ENCODE results near the gene PTGER4.
A peak's percentile ranks its signal among the peaks of the same experiment; 100 is the strongest.
"Not testable (repeated sequence)": the region's sequence is repeated elsewhere in the genome, so short reads cannot be mapped to it uniquely, and the experiment has no call there.

The PTGER4 gene

GRCh38 chr5:40655138-40655537, 24.6 kb upstream of the PTGER4 start:
- DNase-seq (ENCODE audit: low spot score): no peak
- H3K27ac ChIP-seq: no peak overlapping the region
- ChIA-PET POLR2A (ENCODE audit: low non-redundant PET) (no interaction called here), CTCF (interaction anchor here (0.6 kb wide), 1 partner anchor 881 kb away, joined by 4 read pairs; no protein-coding TSS in a partner anchor)
- TF ChIP-seq, protein P1, sequence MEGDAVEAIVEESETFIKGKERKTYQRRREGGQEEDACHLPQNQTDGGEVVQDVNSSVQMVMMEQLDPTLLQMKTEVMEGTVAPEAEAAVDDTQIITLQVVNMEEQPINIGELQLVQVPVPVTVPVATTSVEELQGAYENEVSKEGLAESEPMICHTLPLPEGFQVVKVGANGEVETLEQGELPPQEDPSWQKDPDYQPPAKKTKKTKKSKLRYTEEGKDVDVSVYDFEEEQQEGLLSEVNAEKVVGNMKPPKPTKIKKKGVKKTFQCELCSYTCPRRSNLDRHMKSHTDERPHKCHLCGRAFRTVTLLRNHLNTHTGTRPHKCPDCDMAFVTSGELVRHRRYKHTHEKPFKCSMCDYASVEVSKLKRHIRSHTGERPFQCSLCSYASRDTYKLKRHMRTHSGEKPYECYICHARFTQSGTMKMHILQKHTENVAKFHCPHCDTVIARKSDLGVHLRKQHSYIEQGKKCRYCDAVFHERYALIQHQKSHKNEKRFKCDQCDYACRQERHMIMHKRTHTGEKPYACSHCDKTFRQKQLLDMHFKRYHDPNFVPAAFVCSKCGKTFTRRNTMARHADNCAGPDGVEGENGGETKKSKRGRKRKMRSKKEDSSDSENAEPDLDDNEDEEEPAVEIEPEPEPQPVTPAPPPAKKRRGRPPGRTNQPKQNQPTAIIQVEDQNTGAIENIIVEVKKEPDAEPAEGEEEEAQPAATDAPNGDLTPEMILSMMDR (conservative IDR thresholded peaks at IDR 0.05; ENCODE audit: low read depth): no peak

DNA sequence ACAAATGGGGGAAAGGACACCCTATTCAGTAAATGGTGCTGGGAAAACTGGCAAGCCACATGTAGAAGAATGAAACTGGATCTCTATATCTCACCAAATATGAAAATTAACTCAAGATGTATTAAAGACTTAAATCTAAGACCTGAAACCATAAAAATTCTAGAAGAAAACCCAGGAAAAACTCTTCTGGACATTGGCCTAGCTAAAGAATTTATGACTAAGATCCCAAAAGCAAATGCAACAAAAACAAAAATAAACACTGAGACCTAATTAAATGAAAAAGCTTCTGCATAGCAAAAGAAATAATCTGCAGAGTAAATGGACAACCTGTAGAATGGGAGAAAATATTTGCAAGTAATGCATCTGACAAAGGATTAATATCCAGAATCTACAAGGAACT, 23.6 kb upstream of the PTGER4 start:
- DNase-seq (ENCODE audit: low spot score); POLR2A ChIA-PET (ENCODE audit: low non-redundant PET); H3K27ac ChIP-seq: not testable (repeated sequence)
- CTCF ChIA-PET: interaction anchor here (0.6 to 0.7 kb wide), 3 partner anchors 139 to 278 kb away, joined by 3 to 5 read pairs (median 3); no protein-coding TSS in a partner anchor

DNA sequence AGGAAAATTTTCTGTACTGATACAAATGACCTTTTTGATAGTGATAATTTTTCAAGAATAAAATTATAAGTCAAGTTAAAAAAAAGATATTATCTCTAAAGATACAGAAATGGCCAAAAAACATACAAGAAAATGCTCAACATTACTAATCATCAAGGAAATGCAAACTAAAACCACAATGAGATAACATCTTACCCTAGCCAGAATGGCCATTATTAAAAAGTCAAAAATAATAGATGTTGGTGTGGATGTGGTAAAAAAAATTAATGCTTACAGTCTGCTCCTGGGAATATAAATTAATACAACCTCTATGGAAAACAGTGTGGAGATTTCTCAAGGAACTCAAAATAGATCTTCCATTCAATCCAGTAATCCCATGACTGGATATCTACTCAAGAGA, 22.9 kb upstream of the PTGER4 start:
- POLR2A ChIA-PET (ENCODE audit: low non-redundant PET): no interaction called here
- DNase-seq (ENCODE audit: low spot score): no peak
- CTCF ChIA-PET: interaction anchor here (0.6 kb wide), 1 partner anchor 278 kb away, joined by 3 read pairs; no protein-coding TSS in a partner anchor
- TF ChIP-seq, protein P1 (conservative IDR thresholded peaks at IDR 0.05; ENCODE audit: low read depth): 0 out of 2 replicates have a peak, but pooled peaks have one; percentile 2
- H3K27ac ChIP-seq: no peak overlapping the region

GRCh38 chr5:40660751-40661150, 19.0 kb upstream of the PTGER4 start:
- TF ChIP-seq, protein P1 (conservative IDR thresholded peaks at IDR 0.05; ENCODE audit: low read depth): no peak
- H3K27ac ChIP-seq: no peak overlapping the region
- no peak for DNase-seq (ENCODE audit: low spot score)
- ChIA-PET POLR2A (ENCODE audit: low non-redundant PET) (no interaction called here), CTCF (no interaction called here)

DNA sequence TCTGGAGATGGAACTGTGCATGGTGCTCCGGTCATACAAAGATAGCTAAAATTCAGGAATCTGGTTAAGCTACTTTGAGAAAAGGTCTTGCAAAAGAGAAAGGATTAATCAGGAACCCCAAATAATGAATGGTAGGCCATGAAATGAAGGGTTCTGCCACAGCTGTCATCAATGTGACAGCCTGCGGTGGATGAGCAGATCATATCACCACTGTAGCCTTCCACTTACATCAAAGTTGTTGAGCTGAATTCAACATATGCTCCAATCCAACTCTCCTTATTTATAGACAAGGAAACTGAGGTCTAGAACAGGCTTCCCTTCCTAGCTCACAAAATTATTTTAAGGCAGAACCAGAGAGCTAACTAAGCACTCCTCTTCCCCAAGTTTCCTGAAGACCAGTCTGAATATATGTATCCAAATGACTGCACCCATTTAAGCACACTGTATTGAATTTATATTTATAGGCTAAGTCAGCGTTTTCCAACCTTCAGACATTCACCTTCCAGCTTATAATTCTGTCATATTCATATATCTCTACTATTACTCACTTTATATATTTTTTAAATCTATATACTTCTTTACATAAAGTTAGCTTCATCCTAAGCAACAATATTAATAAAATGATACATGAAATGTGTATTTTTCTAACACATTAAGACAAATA, 13.9 kb upstream of the PTGER4 start:
- CTCF ChIA-PET: no interaction called here
- no peak for DNase-seq (ENCODE audit: low spot score)
- POLR2A ChIA-PET (ENCODE audit: low non-redundant PET): no interaction called here

DNA sequence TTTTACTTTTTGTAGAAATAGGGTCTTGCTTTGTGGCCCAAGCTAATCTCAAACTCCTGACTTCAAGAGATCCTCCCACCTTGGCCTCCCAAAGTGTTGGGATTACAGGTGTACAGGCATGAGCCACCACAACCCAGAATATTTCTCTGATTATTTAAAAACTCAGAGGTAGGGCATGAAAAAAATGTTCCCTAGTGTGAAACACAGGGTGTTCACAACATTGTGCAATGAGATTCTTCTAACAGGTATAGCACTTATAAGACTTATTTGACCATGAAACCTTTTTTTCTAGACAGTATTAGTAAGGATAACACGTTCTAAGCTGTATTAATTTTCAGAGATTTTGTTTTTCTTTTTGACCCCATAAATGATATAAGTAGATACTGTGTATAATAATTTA, 13.1 kb upstream of the PTGER4 start:
- TF ChIP-seq, protein P1 (conservative IDR thresholded peaks at IDR 0.05; ENCODE audit: low read depth): no peak
- no peak overlapping the region for H3K27ac ChIP-seq
- POLR2A ChIA-PET (ENCODE audit: low non-redundant PET): no interaction called here
- CTCF ChIA-PET: no interaction called here
- no peak for DNase-seq (ENCODE audit: low spot score)

More for the DNA sequence above, 13.9 kb upstream of the PTGER4 start:
- H3K27ac ChIP-seq: no peak overlapping the region
- TF ChIP-seq, protein P1 (conservative IDR thresholded peaks at IDR 0.05; ENCODE audit: low read depth): no peak

- CTCF ChIA-PET: no interaction called here
Measured at GRCh38 chr5:40667161-40667663, 12.5 kb upstream of the PTGER4 start.

More at GRCh38 chr5:40667161-40667663, 12.5 kb upstream of the PTGER4 start:
- DNase-seq (ENCODE audit: low spot score): no peak
- TF ChIP-seq, protein P1 (conservative IDR thresholded peaks at IDR 0.05; ENCODE audit: low read depth): no peak
- H3K27ac ChIP-seq: no peak overlapping the region
- POLR2A ChIA-PET (ENCODE audit: low non-redundant PET): no interaction called here
